A673 (cell line): ENCODE results near the gene CLEC10A.

Source experiments
- CTCF ChIP-seq: fragments of 300-800, 200-600 bp; sonication (generic); conservative IDR thresholded peaks from 2 replicates; pipeline ENCODE4 v1.5.1; 2017; ENCODE audit warnings: low read depth, mild to moderate bottlenecking, antibody characterized with exemption, low read length, moderate library complexity, mixed read lengths
- EZH2 ChIP-seq: fragments of 200-600 bp; sonication (generic); IDR thresholded peaks from 2 replicates; pipeline ENCODE4 v1.6.1; 2017; ENCODE audit warnings: borderline replicate concordance, low read depth, mild to moderate bottlenecking, mixed read lengths, antibody characterized with exemption, low read length; ENCODE audit not compliant: poor library complexity, severe bottlenecking

- TF ChIP-seq CTCF = no peak
- no peak for TF ChIP-seq EZH2
These were observed 45.0 kb downstream of the CLEC10A start for GRCh38 chr17:7034955-7035590.
